Fibroblast of villous mesenchyme (primary cell): ENCODE measurements around the gene DCDC1. TPM values are rescaled to one million over a fixed set of nuclear protein-coding genes. Genes with fewer than 3 reads are reported as not detected.

Source experiments
- DNase-seq: peaks from one replicate; pipeline ENCODE4 v3.0.0-alpha.2; 2010; ENCODE audit warnings: low read depth
- H3K4me3 ChIP-seq: 2 replicates; pipeline ENCODE4 v1.5.1; 2011; ENCODE audit warnings: low read depth, mild to moderate bottlenecking, low read length
- CTCF ChIP-seq: IDR thresholded peaks from 2 replicates; pipeline ENCODE4 v1.5.1; 2012; ENCODE audit warnings: low read depth, mild to moderate bottlenecking, low read length; ENCODE audit not compliant: insufficient read depth
- total RNA-seq: library from RNA; depleted of rRNA; stranded (reverse); fragments of >200 nt; gene quantifications from 2 replicates; pipeline ENCODE4 v1.2.3, GENCODE V29; 2012

DCDC1 gene
- total RNA-seq, 1 donor, result 0.43 TPM

DNA sequence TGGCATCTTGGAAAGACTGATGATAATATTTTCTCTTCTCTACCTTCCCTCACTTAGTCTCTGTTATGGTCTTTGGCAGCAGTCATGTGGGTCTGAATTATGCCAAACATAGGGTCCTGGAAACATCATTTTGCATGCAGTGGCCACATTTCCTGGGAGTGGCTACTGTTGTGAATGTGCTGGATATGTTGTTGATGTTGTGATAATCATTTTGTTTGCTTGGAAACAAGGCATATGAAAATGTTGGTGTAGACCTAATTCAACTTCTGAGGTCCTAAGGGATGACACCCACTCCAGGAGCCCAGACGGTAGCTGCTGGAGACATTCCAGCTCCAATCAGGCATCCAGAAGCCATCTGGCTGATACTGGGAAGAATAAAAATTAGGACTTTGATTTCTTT lies 109.7 kb downstream of the DCDC1 start:
- no peak for TF ChIP-seq CTCF
- no peak for DNase-seq
- no peak overlapping the region for H3K4me3 ChIP-seq

DNA sequence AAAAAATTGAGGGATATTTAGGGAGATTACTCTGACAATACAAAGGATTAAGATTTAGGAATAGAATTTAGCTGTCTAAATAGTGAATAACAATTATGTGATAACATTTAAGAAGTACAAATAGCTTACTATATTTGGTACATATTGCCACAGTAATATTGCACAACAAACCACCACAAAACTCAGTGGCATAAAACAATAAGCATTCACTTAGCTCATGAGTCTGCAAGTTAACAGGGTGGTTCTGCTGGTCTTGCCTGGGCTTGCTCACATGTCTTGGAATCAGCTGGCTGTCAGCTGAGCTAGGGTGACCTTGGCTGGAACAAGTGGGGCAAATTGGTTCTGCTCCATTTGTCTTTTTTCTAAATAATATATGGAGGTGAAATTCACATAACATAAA lies 115.1 kb downstream of the DCDC1 start:
- no peak overlapping the region for H3K4me3 ChIP-seq
- TF ChIP-seq CTCF, result no peak
- no peak for DNase-seq

GRCh38 chr11:31248768-31249167 lies 120.8 kb downstream of the DCDC1 start:
- DNase-seq, result no peak
- no peak for TF ChIP-seq CTCF
- H3K4me3 ChIP-seq, result no peak overlapping the region

- TF ChIP-seq CTCF, result no peak
- H3K4me3 ChIP-seq, result no peak overlapping the region
- no peak for DNase-seq
These were observed 122.2 kb downstream of the DCDC1 start for GRCh38 chr11:31247321-31247720.

DNA sequence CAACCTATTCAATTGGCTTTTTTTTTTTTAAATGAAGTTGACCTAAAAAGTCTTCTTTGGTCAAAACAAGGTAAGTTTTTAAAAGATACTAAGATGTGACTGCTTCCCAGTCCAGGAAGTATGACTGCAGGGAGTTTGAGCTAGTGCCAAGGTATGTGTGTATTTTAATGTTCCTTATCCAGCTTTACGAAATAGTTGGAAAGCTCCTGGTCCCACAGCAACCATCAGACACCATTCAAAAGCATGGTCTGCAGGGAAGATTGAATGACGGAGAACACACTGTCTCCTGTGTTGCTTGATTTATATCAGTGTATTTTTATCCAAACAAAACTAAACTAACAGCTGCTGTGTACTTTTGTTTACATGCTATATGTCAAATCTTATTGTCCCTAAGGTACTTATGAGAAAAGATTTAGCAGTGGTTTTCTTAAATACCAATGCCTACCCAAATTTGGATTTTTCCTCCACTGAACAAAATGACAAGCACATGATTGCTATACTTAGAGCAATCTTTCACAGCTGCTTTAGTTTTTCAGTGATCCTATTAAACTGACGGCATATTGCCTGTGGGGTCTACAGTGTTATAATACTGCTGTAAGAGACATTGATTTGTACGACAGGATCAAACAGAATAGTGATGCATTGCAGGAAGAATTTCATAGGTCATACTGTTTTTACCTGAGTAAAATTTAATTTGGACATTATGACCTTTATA lies 122.9 kb downstream of the DCDC1 start:
- no peak overlapping the region for H3K4me3 ChIP-seq
- no peak for DNase-seq
- no peak for TF ChIP-seq CTCF

GRCh38 chr11:31243706-31244105 lies 125.8 kb downstream of the DCDC1 start:
- no peak for TF ChIP-seq CTCF
- H3K4me3 ChIP-seq, result no peak overlapping the region
- DNase-seq, result no peak
